ENCODE data around the gene SELENBP1.

- TF ChIP-seq CTCF (IDR thresholded peaks at IDR 0.05 in 8 of 11, conservative IDR thresholded peaks at IDR 0.05 in 3 of 11) (no peak), POLR2A (IDR thresholded peaks at IDR 0.05) (no peak)
Observed at GRCh38 chr1:151418081-151418480, 45.6 kb upstream of the SELENBP1 start.

All from spleen (tissue), 7 donors.